Stimulated activated CD4-positive, alpha-beta T cell treated with anti-CD3 and anti-CD28 coated beads, Interleukin-1b, Interleukin-23, amount 100 ng/mL, for 1 hour (primary cell): Measurements from ENCODE around the gene GOSR2.

ENCODE experiments used
- DNase-seq, 2 donors: peaks; one replicate each; pipeline ENCODE4 v3.0.0-alpha.2; 2020; ENCODE audit warnings: low read depth in 2 of 2

Gene GOSR2

GRCh38 chr17:46991617-46992016 lies 68.7 kb downstream of the GOSR2 start:
- no peak for DNase-seq
